Measurements from ENCODE around the gene PTGER2. TPM values are rescaled to one million over a fixed set of nuclear protein-coding genes. Genes with fewer than 3 reads are reported as not detected.

PTGER2 gene
- polyA plus RNA-seq, 1 donor from 2014 or later = 2.8 TPM

DNA sequence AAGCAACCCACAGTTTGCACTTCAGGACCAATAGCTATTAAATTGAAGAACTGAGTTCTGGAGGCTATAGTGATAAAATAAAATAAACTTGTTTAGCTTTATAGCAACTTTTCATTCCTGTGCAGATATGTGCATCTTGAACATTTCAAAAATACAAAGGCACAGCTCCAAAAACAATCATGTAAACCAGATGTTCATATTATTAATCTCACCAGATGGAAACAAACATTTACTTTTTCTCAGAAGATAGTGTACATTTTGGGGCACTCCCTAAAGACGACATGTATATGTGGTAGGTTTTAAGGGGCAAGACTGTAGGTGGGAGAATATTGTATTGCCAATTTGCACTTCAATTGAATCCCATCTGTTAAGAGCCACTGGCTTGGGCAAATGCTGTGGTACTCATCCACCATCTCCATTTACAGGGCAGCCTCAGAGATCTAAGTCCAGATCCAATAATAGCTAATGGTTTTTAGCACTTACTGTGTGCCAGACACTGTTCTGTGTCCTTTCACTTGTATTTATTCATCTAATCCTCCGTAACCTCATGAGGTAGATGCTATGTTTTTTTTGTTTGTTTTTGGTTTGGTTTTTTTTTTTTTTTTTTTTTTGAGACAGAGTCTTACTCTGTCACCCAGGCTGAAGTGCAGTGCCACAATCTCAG lies 49.1 kb downstream of the PTGER2 start:
- peaks cover 5% of the 10 kb centered on the region for H3K27me3 Mint-ChIP-seq
- no peak overlapping the region for H3K4me3 Mint-ChIP-seq
- H3K4me1 Mint-ChIP-seq = no peaks in the 10 kb centered on the region
- peaks cover 0 to 2% (median 0%) of the 10 kb centered on the region in 3 donors for H3K9me3 Mint-ChIP-seq
- no peak overlapping the region for H3K27ac Mint-ChIP-seq
- H3K36me3 Mint-ChIP-seq = no peaks in the 10 kb centered on the region

GRCh38 chr14:52363961-52364360 lies 49.8 kb downstream of the PTGER2 start:
- Mint-ChIP-seq H3K4me3 (no peak overlapping the region), H3K27ac (no peak overlapping the region), H3K27me3 (peaks cover 5% of the 10 kb centered on the region), H3K9me3 (peaks cover 0 to 2% (median 0%) of the 10 kb centered on the region in 3 donors), H3K36me3 (no peaks in the 10 kb centered on the region), H3K4me1 (no peaks in the 10 kb centered on the region)

GRCh38 chr14:52365071-52365470 lies 51.0 kb downstream of the PTGER2 start:
- Mint-ChIP-seq H3K9me3 (peaks cover 0 to 2% (median 0%) of the 10 kb centered on the region in 3 donors), H3K27me3 (peaks cover 2% of the 10 kb centered on the region), H3K27ac (no peak overlapping the region), H3K36me3 (no peaks in the 10 kb centered on the region), H3K4me1 (no peaks in the 10 kb centered on the region), H3K4me3 (no peak overlapping the region)

- peaks cover 0 to 2% (median 0%) of the 10 kb centered on the region in 3 donors for H3K9me3 Mint-ChIP-seq
Measured at GRCh38 chr14:52366796-52367315, 52.7 kb downstream of the PTGER2 start.

DNA sequence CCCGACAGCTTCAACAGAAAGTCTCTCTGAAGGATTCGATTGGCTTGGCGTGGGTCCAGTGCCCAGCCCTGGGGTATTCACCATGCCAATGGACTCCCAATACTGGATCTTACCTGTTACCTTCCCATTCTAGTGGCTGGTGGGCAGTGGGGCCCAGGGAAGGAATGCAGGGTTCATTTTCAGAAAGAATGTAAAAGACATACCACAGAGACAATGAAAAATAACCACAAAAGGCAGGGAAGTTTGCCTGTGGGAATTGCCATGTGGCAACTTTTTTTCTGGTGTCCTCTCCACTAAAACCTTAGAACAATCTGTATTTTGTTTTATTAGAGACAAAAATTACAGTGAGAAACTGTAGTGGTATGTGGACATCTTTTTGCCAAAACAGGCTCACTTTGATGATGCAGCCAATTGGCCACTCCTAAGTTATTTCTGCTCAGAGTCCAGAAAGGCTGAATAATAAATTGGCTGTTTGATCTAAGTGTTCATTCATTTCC lies 55.2 kb downstream of the PTGER2 start:
- Mint-ChIP-seq H3K36me3 (no peaks in the 10 kb centered on the region), H3K4me3 (no peak overlapping the region), H3K9me3 (peaks cover 0 to 11% (median 4%) of the 10 kb centered on the region in 3 donors), H3K27ac (no peak overlapping the region), H3K27me3 (peaks cover 2% of the 10 kb centered on the region), H3K4me1 (no peaks in the 10 kb centered on the region)

More at GRCh38 chr14:52366796-52367315, 52.7 kb downstream of the PTGER2 start:
- no peak overlapping the region for H3K27ac Mint-ChIP-seq
- peaks cover 2% of the 10 kb centered on the region for H3K27me3 Mint-ChIP-seq
- H3K4me3 Mint-ChIP-seq = no peak overlapping the region
- no peaks in the 10 kb centered on the region for H3K36me3 Mint-ChIP-seq
- no peaks in the 10 kb centered on the region for H3K4me1 Mint-ChIP-seq

DNA sequence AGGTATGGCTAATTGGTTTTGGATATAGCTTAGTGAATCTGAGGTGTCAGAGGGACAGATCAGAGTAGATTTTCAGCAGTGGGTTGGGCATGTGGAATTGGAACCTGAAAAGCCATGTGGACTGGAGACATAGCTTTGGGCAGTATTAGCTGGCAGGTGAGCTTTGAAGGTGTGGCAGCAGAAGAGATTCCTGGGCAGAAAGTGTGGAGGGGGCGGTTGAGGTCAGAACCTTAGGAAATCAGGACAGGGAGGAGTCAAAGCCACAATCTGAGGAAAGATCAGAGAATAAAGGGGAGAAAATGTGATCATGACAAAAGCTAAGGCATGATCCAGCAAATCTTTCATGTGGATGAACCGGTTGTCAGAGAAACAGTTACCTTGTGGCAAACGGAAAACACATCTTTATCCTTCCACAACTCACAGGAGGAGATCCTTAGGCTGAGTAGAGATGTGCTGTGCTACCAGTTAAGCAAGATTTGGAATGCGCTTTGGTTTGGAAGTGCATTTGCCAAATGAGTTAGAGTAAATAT lies 56.4 kb downstream of the PTGER2 start:
- Mint-ChIP-seq H3K27ac (no peak overlapping the region), H3K4me1 (no peaks in the 10 kb centered on the region), H3K9me3 (peaks cover 0 to 11% (median 4%) of the 10 kb centered on the region in 3 donors), H3K4me3 (no peak overlapping the region), H3K36me3 (no peaks in the 10 kb centered on the region), H3K27me3 (peaks cover 2% of the 10 kb centered on the region)

DNA sequence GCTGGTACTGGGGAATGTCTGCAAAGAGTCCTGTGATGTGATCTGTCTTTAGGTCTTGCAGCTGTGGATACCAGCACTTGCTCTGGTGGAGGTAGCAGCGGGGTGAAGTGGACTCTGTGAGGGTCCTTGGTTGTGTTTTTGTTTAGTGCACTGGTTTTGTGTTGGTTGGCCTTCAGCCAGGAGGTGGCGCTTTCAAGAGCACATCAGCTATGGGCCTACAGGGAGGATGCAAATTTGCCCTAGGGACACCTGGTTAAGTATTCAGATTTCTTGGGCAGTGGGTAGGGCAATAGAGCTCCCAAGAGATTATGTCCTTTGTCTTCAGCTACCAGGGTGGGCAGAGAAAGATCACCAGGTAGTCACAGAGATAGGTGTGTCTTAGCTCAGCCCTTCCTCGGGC lies 63.8 kb downstream of the PTGER2 start:
- Mint-ChIP-seq H3K9me3 (peaks cover 1 to 8% (median 4%) of the 10 kb centered on the region in 3 donors), H3K4me3 (no peak overlapping the region), H3K27ac (no peak overlapping the region), H3K27me3 (peaks cover 22% of the 10 kb centered on the region), H3K36me3 (no peaks in the 10 kb centered on the region), H3K4me1 (no peaks in the 10 kb centered on the region)

Other genes starting within 250 kb of the PTGER2 start
- 0.73 TPM for gene NID2, start 245.3 kb upstream of the PTGER2 start, polyA plus RNA-seq
- gene PTGDR, start 46.6 kb upstream of the PTGER2 start, polyA plus RNA-seq = 1.5 TPM
- gene TXNDC16, start 238.2 kb downstream of the PTGER2 start, polyA plus RNA-seq = 0.71 TPM
- not detected for gene GPR137C, start 238.5 kb downstream of the PTGER2 start, polyA plus RNA-seq